ENCODE results near the gene FAM237B. TPM values are rescaled to one million over a fixed set of nuclear protein-coding genes. Genes with fewer than 3 reads are reported as not detected.

The FAM237B gene
- total and polyA plus RNA-seq, 2 of the 13 experiments (the other 11 are each of a cell fraction or from before 2014, with no cell fraction given): not detected

DNA sequence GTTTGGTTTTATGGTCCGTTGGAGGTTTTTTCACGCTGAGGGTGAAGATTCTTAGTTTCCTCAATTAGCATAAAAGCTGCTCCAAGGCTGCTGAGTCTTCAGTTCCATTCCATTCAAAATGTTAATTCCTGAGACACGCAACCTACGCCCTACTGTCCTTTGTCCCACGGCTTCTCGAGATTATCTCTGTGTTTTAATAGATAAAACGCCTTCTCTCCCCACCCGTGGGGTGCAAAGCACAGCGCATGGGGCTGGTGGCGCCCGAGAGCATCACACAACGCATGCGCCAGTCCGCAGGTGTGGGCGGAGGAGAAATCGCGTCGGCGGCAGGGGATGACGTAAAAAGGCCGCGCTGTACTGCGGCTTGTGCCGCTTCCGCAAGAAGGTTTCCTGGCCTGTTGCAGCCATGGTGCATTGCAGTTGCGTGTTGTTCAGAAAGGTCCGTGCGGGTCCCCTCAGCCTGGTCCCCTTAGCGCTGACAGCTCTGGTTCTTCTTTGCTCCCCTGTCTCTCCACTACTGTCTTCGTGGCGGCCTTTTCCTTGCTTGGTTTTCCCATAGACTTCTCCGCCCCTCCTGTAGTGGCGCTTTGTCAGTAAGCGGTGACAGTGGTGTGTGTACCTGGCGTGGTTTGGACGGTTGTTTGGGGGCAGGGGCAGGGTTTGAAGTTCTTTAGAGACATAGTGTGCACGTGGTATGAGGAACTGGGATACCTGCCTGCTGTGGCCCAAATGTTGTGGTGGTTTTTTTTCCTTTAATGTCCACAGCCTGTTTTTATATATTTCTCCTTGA, 25.4 kb upstream of the FAM237B start, which contains the start of gene GTPBP10 (continued):
- TF ChIP-seq ZBTB44 (CRISPR knock-in tag; IDR thresholded peaks at IDR 0.05) (no peak), SKI (IDR thresholded peaks at IDR 0.05; ENCODE audit: partially characterized antibody) (peak; percentile 49), SNRNP70 (IDR thresholded peaks at IDR 0.05; ENCODE audit: low read depth, low read length) (no peak), ZNF225 (CRISPR knock-in tag; IDR thresholded peaks at IDR 0.05) (peak; percentile 90), STAT5B (CRISPR knock-in tag; IDR thresholded peaks at IDR 0.05) (no peak), MYPOP (CRISPR knock-in tag; IDR thresholded peaks at IDR 0.05) (peak; percentile 31; the same call in 1 of the 2 replicates), FOXC1 (CRISPR knock-in tag; IDR thresholded peaks at IDR 0.05; ENCODE audit: borderline replicate concordance) (peak; percentile 91), NFE2L2 (IDR thresholded peaks at IDR 0.05; ENCODE audit: low read length) (no peak), ZUFSP (CRISPR knock-in tag; IDR thresholded peaks at IDR 0.05; ENCODE audit: borderline replicate concordance) (no peak), ZNF607 (CRISPR knock-in tag; IDR thresholded peaks at IDR 0.05; ENCODE audit: borderline replicate concordance) (peak; percentile 89; the same call in 1 of the 2 replicates), ZNF7 (CRISPR knock-in tag; IDR thresholded peaks at IDR 0.05) (no peak), ZNF274 (CRISPR knock-in tag; IDR thresholded peaks at IDR 0.05) (peak; percentile 88), NR2F6 (IDR thresholded peaks at IDR 0.05) (no peak), NR2F6 (CRISPR knock-in tag; IDR thresholded peaks at IDR 0.05) (peak; percentile 37; the same call in 1 of the 2 replicates), ZNF567 (CRISPR knock-in tag; IDR thresholded peaks at IDR 0.05; ENCODE audit: borderline replicate concordance) (0 out of 2 replicates have a peak, but pooled peaks have one; percentile 71), TBL1XR1 (IDR thresholded peaks at IDR 0.05; ENCODE audit: borderline replicate concordance, low read length, partially characterized antibody) (no peak), ZNF546 (CRISPR knock-in tag; conservative IDR thresholded peaks at IDR 0.05) (no peak), ZNF557 (CRISPR knock-in tag; IDR thresholded peaks at IDR 0.05) (no peak)
- TF ChIP-seq, protein P1, sequence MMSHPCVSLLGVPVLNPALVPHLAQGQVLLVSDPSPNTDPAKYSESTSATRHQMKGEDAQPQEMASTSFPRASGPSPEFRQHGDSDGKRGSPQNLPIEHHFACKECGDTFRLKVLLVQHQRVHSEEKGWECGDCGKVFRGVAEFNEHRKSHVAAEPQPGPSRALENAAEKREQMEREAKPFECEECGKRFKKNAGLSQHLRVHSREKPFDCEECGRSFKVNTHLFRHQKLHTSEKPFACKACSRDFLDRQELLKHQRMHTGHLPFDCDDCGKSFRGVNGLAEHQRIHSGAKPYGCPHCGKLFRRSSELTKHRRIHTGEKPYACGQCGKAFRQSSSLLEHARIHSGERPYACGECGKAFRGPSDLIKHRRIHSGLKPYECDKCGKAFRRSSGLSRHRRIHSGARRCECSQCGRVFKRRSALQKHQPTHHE (CRISPR knock-in tag; IDR thresholded peaks at IDR 0.05; ENCODE audit: borderline replicate concordance): no peak
- TF ChIP-seq, protein P2, sequence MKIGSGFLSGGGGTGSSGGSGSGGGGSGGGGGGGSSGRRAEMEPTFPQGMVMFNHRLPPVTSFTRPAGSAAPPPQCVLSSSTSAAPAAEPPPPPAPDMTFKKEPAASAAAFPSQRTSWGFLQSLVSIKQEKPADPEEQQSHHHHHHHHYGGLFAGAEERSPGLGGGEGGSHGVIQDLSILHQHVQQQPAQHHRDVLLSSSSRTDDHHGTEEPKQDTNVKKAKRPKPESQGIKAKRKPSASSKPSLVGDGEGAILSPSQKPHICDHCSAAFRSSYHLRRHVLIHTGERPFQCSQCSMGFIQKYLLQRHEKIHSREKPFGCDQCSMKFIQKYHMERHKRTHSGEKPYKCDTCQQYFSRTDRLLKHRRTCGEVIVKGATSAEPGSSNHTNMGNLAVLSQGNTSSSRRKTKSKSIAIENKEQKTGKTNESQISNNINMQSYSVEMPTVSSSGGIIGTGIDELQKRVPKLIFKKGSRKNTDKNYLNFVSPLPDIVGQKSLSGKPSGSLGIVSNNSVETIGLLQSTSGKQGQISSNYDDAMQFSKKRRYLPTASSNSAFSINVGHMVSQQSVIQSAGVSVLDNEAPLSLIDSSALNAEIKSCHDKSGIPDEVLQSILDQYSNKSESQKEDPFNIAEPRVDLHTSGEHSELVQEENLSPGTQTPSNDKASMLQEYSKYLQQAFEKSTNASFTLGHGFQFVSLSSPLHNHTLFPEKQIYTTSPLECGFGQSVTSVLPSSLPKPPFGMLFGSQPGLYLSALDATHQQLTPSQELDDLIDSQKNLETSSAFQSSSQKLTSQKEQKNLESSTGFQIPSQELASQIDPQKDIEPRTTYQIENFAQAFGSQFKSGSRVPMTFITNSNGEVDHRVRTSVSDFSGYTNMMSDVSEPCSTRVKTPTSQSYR (CRISPR knock-in tag; IDR thresholded peaks at IDR 0.05; ENCODE audit: borderline replicate concordance): peak; percentile 68; the same call in 1 of the 2 replicates
- TF ChIP-seq, protein P3, sequence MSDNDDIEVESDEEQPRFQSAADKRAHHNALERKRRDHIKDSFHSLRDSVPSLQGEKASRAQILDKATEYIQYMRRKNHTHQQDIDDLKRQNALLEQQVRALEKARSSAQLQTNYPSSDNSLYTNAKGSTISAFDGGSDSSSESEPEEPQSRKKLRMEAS (IDR thresholded peaks at IDR 0.05): peak; percentile 91
